Heart right ventricle (tissue), 16 donors: ENCODE results near the gene DTNB. TPM values are rescaled to one million over a fixed set of nuclear protein-coding genes. Genes with fewer than 3 reads are reported as not detected.

ENCODE experiments used
- ATAC-seq, 8 donors: fragments of 200-7000 bp; cut with Tn5 transposase; one replicate each; pipeline ENCODE4 v1.9.1; 2020; ENCODE audit warnings: mild to moderate bottlenecking in 8 of 8, moderate library complexity in 8 of 8, moderate number of reproducible peaks in 1 of 8
- DNase-seq, 2 donors: peaks; one replicate each; pipeline ENCODE4 v3.0.0-alpha.2; 2020
- H3K27ac ChIP-seq, 10 donors: fragments of 200-600 bp; sonication (generic) in 2 of 10; one replicate each; pipeline versions ENCODE4 v1.5.0 to v1.8.0; 2020 to 2022; ENCODE audit warnings: mild to moderate bottlenecking in 3 of 10
- H3K27me3 ChIP-seq, 7 donors: fragments of 200-600 bp; one replicate each; pipeline ENCODE4 v1.8.0; 2021 to 2022; ENCODE audit warnings: mild to moderate bottlenecking in 2 of 7
- H3K36me3 ChIP-seq, 9 donors: fragments of 200-600 bp; sonication (generic) in 1 of 9; one replicate each; pipeline versions ENCODE4 v1.5.0 to v1.8.0; 2020 to 2022; ENCODE audit warnings: mild to moderate bottlenecking in 2 of 9
- H3K4me1 ChIP-seq, 9 donors: fragments of 200-600 bp; sonication (generic) in 1 of 9; one replicate each; pipeline versions ENCODE4 v1.5.0 to v1.8.0; 2020 to 2022; ENCODE audit warnings: mild to moderate bottlenecking in 4 of 9
- H3K4me3 ChIP-seq, 10 donors: fragments of 200-600 bp; sonication (generic) in 2 of 10; one replicate each; pipeline versions ENCODE4 v1.5.0 to v1.8.0; 2020 to 2022; ENCODE audit warnings: mild to moderate bottlenecking in 7 of 10, moderate library complexity in 2 of 10
- H3K9me3 ChIP-seq, 11 donors: fragments of 200-600 bp in 10 of 11; sonication (generic) in 2 of 11; one replicate each; pipeline versions ENCODE4 v1.5.0 to v1.8.0; 2013 to 2022; ENCODE audit warnings: mild to moderate bottlenecking in 2 of 11, control low read depth in 1 of 11, moderate library complexity in 1 of 11
- WGBS, 2 donors: extraction: QIAGEN DNeasy Blood & Tissue Kit; methylation state at CpG; one replicate each; pipeline ENCODE4 v1.1.7; 2013; ENCODE audit warnings: inconsistent platforms in 1 of 2; 5-methylcytosine and 5-hydroxymethylcytosine counted together
- intact Hi-C, 10 donors: fragments of 100-400 bp; cut with DNase I; formaldehyde crosslinking; loops; one replicate each; pipeline versions ENCODE4 v1.11.1 to v1.14.2; 2022
- polyA plus RNA-seq, 2 donors: library from polyadenylated mRNA; stranded (reverse); fragments of 200-250 nt; gene quantifications; one replicate each; pipeline ENCODE4 v1.2.3, GENCODE V29; 2013
- total RNA-seq, 10 donors: library from RNA; stranded (reverse); fragmentation: NEBNext Ultra II Directional in 3 of 10; extraction: Animal tissue kit (Norgen Biotek cat#: 25700) in 3 of 10; gene quantifications; one replicate each; pipeline versions ENCODE4 v1.2.1 to v1.2.4, GENCODE V29; 2021 to 2023
- TF ChIP-seq, protein P1 (sequence below), 9 donors: fragments of 200-600 bp; sonication (generic) in 2 of 9; IDR thresholded peaks; one replicate each; pipeline versions ENCODE4 v1.5.0 to v1.8.0; 2021 to 2022; ENCODE audit warnings: antibody characterized with exemption in 9 of 9, mild to moderate bottlenecking in 5 of 9, moderate library complexity in 1 of 9
- donor health status: Arrhythmogenic right ventricular cardiomyopathy.
- donor health status: ischemic (EF 13 %, LVEDD 7.1; RV severe dilation, severe dysfunction).
- donor health status: healthy with polysubstance abuse.
- donor health status: DM: no; HTN: yes; CAD: no.
- donor health status: DM: no; HTN: no; CAD: no.
- donor health status: ischemic (EF 25% LVEDD 6.9; RV normal size, moderate dysfunction).
- donor health status: ischemic (EF 25% LVEDD 5.7; RV mildly dilated, moderate dysfunction).
- donor health status: healthy.
- donor health status: DM: yes; HTN: yes; CAD: no.
- donor health status: Ischemic cardiomyopathy.
- donor health status: ischemic (EF 35%, LVEDD 5.7; RV mildly dilated, moderate dysfunction).
- donor health status: nonischemic (EF 11% LVEDD 7.7; RV severe dilation, severe dysfunction).
- donor health status: DM: yes; HTN: yes; CAD: no.
- donor health status: PGD.
- donor health status: ischemic (EF 29% LVEDD 5.4; RV normal size, mild dysfunction).
- donor health status: nonischemic (EF 23%, LVEDD 6.1; RV moderate dilation, normal function).

Gene DTNB
- total and polyA plus RNA-seq, 12 donors = 2.8 to 11.3 (median 7.8) TPM

GRCh38 chr2:25338401-25338800, 335.0 kb downstream of the DTNB start:
- intact Hi-C loops = loop anchor here in 1 of 10 donors (10.0 kb wide), 1 partner anchor 54 kb away; no protein-coding TSS in a partner anchor
- WGBS, 2 donors = 79 to 80% methylated on average over 13 of the region's 13 CpGs
- TF ChIP-seq, protein P1, sequence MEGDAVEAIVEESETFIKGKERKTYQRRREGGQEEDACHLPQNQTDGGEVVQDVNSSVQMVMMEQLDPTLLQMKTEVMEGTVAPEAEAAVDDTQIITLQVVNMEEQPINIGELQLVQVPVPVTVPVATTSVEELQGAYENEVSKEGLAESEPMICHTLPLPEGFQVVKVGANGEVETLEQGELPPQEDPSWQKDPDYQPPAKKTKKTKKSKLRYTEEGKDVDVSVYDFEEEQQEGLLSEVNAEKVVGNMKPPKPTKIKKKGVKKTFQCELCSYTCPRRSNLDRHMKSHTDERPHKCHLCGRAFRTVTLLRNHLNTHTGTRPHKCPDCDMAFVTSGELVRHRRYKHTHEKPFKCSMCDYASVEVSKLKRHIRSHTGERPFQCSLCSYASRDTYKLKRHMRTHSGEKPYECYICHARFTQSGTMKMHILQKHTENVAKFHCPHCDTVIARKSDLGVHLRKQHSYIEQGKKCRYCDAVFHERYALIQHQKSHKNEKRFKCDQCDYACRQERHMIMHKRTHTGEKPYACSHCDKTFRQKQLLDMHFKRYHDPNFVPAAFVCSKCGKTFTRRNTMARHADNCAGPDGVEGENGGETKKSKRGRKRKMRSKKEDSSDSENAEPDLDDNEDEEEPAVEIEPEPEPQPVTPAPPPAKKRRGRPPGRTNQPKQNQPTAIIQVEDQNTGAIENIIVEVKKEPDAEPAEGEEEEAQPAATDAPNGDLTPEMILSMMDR (IDR thresholded peaks at IDR 0.05) = no peak

GRCh38 chr2:25337891-25338290, 335.5 kb downstream of the DTNB start:
- Histone ChIP-seq H3K9me3 (no peaks in the 10 kb centered on the region), H3K4me1 (peaks cover 19 to 83% (median 72%) of the 10 kb centered on the region in 9 donors), H3K36me3 (no peaks in the 10 kb centered on the region), H3K4me3 (no peak overlapping the region), H3K27me3 (no peaks in the 10 kb centered on the region), H3K27ac (peak overlapping the region in 1 of 10 donors; percentile 91)
- 72 to 76% methylated on average over 7 of the region's 7 CpGs for WGBS, 2 donors
- ATAC-seq (no peak), DNase-seq (no peak)
- TF ChIP-seq, protein P1 (IDR thresholded peaks at IDR 0.05) = no peak
- intact Hi-C loops = loop anchor here in 1 of 10 donors (10.0 kb wide), 1 partner anchor 53 kb away; no protein-coding TSS in a partner anchor

More at GRCh38 chr2:25338401-25338800, 335.0 kb downstream of the DTNB start:
- ATAC-seq (no peak), DNase-seq (no peak)
- no peaks in the 10 kb centered on the region for H3K9me3 ChIP-seq
- peak overlapping the region in 6 of 10 donors; percentile 15 to 95 (median 88) for H3K27ac ChIP-seq
- H3K4me3 ChIP-seq = no peak overlapping the region
- no peaks in the 10 kb centered on the region for H3K36me3 ChIP-seq
- H3K4me1 ChIP-seq = peaks cover 19 to 80% (median 71%) of the 10 kb centered on the region in 9 donors
- H3K27me3 ChIP-seq = no peaks in the 10 kb centered on the region

- DNase-seq = no peak
- WGBS, 2 donors = 64 to 72% methylated on average over 10 of the region's 10 CpGs
- intact Hi-C loops = loop anchor here in 1 of 10 donors (10.0 kb wide), 1 partner anchor 52 kb away; no protein-coding TSS in a partner anchor
Measured at GRCh38 chr2:25337276-25337675, 336.1 kb downstream of the DTNB start.

GRCh38 chr2:25336383-25336841, 337.0 kb downstream of the DTNB start:
- Histone ChIP-seq H3K4me1 (peaks cover 19 to 92% (median 79%) of the 10 kb centered on the region in 9 donors), H3K36me3 (no peaks in the 10 kb centered on the region), H3K4me3 (no peak overlapping the region), H3K27me3 (no peaks in the 10 kb centered on the region), H3K9me3 (no peaks in the 10 kb centered on the region), H3K27ac (peak overlapping the region in 5 of 10 donors; percentile 9 to 91 (median 44))
- ATAC-seq (no peak), DNase-seq (no peak)
- intact Hi-C loops = loop anchor here in 1 of 10 donors (10.0 kb wide), 1 partner anchor 52 kb away; no protein-coding TSS in a partner anchor
- WGBS, 2 donors = 60 to 66% methylated on average over 10 of the region's 10 CpGs
- TF ChIP-seq, protein P1 (IDR thresholded peaks at IDR 0.05) = no peak

More at GRCh38 chr2:25337276-25337675, 336.1 kb downstream of the DTNB start:
- TF ChIP-seq, protein P1 (IDR thresholded peaks at IDR 0.05) = no peak
- Histone ChIP-seq H3K9me3 (no peaks in the 10 kb centered on the region), H3K4me3 (no peak overlapping the region), H3K27ac (peak overlapping the region in 2 of 10 donors; percentile 9 to 91), H3K27me3 (no peaks in the 10 kb centered on the region), H3K4me1 (peaks cover 19 to 83% (median 71%) of the 10 kb centered on the region in 9 donors), H3K36me3 (no peaks in the 10 kb centered on the region)
- ATAC-seq = no peak
